ENCODE data around the gene ESF1.
"Not testable (repeated sequence)": the region's sequence is repeated elsewhere in the genome, so short reads cannot be mapped to it uniquely, and the experiment has no call there.

Gene ESF1

GRCh38 chr20:13786143-13786828, 1.6 kb upstream of the ESF1 start:
- DNase-seq, result peak; percentile 4

DNA sequence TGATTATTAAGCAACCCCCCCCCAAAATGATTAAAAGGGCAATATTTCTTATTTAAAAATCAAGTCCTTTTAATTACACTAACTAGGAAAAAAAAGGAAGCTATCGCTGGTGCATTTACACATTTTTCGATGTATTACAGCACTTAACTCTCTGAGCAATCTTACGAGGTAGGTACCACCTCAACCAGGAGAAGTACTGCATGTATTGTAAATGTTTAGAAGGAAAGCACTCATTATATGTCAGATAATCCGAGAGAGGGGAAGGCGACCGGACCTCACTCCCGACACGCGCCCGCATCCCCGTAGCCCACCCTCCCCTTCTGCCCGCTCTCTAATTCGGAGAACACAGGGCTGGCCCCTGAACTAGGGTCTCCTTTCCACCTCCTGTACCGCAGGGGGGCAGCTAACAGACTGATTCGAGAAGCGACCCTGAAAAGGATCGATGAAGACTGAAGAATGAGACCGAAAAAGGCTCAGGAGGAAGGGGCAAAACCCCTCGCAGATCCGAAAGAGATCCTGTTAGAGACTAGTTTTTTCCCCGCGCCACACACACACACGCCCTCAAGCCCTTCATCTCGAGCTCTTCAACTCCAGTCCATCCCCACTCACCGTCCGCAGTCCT, 337 bp downstream of the ESF1 start:
- DNase-seq, result no peak

- DNase-seq, result no peak
These were observed 1.2 kb downstream of the ESF1 start for GRCh38 chr20:13783528-13783927.

DNA sequence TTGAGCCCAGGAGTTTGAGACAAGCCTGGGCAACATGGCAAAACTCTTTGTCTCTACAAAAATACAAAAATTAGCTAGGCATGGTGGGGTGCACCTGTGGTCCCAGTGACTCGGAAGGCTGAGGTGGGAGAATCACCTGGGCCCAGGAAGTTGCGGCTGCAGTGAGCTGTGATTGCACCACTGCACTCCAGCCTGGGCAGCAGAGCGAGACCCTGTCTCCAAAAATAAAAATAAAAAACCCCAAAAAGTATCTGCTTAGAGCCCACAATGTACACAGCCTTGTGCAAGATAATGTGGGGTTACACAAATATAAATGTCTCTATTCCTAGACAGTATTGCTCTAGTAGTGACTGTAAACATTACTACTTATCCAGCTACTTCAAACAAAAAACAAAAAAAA, 5.9 kb downstream of the ESF1 start:
- DNase-seq, result no peak

DNA sequence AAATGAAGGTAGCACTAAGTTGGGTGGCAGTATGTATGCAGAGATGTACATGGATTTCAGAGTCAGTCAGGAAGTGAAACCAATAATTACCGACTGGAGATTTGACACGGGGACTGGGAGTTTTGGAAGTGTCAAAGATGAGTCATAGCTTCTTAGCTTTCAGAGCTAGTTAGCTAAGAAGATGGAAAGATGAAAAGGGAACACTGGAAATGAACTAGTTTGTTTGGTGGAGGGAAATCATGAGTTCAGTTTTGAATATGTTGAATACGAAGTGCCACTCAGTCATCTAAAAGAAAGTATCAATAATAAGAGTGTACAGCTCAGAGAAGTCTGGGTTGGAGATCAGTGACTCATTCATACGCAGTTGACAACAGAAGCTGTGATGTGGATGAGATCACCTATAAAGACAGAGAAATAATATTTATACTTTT, 7.5 kb downstream of the ESF1 start:
- peak; percentile 7 for DNase-seq

GRCh38 chr20:13775867-13776266, 8.9 kb downstream of the ESF1 start:
- DNase-seq, result no peak

- no peak for DNase-seq
These were observed 12.2 kb downstream of the ESF1 start for GRCh38 chr20:13772529-13772928.

GRCh38 chr20:13771853-13772453, 12.8 kb downstream of the ESF1 start:
- no peak for DNase-seq

DNA sequence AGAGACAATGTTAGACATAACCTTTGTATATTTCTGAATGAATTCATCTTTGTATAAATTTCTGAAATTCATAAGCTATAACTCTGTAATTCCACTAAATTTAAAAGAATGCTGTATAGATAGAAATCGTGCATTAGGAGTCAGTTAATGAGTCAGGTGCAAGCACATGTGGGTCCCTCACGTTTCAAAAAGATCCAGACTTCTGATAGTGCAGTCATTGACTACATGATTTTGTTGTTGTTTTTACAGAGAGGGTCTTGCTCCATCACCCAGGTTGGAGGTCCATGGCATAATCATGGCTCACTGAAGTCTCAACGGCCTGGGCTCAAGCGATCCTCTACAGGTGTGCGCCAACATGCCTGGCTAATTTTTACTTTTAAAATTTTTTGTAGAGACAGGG, 14.6 kb downstream of the ESF1 start:
- no peak for DNase-seq

GRCh38 chr20:13765868-13766416, 18.8 kb downstream of the ESF1 start:
- no peak for DNase-seq

GRCh38 chr20:13765299-13765698, 19.4 kb downstream of the ESF1 start:
- no peak for DNase-seq

DNA sequence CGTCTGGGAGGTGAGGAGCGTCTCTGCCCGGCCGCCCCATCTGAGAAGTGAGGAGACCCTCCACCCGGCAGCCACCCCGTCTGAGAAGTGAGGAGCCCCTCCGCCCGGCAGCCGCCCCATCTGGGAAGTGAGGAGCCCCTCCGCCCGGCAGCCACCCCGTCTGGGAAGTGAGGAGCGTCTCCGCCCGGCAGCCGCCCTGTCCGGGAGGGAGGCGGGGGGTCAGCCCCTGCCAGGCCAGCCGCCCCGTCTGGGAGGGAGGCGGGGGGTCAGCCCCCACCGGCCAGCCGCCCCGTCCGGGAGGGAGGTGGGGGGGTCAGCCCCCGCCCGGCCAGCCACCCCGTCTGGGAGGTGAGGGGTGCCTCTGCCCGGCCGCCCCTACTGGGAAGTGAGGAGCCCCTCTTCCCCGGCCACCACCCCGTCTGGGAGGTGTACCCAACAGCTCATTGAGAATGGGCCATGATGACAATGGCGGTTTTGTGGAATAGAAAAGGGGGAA, 24.2 kb downstream of the ESF1 start:
- DNase-seq, result not testable (repeated sequence)

DNA sequence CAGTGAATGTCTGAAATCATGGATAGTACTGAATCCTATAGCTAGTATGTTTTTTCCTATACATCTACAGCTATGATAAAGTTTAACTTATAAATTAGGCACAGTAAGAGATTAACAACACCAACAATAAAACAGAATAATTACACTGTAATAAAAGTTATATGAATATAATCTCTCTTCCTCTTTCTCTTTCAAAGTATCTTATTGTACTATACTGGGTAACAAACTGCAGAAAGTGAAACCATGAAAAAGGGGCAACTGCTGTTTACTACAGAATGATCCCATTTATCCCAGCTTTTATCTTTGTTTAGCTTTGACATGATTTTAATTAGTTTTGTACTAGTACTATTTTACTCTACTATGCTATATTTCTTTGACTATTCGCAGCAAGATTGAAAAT, 25.8 kb downstream of the ESF1 start:
- DNase-seq, result no peak

DNA sequence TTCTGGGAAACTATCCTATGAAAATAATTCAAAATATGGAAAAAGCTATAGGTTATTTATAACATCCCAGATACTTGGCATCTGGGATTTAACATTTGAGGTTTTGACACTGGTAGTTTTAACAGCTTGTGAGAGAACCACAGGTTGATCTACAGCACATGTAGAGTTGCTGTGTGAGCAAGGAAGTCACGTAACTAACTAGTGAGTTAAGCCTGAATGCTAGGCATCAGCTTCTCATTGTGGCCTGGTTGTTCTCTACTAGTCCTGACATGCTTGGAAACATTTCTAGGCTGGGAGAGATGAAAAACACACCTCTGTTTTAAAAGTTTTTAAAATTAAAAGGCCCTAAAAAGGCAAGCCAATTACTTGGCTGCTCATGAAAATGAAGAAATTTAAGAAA, 28.2 kb downstream of the ESF1 start:
- DNase-seq, result no peak

- no peak for DNase-seq
These were observed 28.9 kb downstream of the ESF1 start for GRCh38 chr20:13755809-13756208.

DNA sequence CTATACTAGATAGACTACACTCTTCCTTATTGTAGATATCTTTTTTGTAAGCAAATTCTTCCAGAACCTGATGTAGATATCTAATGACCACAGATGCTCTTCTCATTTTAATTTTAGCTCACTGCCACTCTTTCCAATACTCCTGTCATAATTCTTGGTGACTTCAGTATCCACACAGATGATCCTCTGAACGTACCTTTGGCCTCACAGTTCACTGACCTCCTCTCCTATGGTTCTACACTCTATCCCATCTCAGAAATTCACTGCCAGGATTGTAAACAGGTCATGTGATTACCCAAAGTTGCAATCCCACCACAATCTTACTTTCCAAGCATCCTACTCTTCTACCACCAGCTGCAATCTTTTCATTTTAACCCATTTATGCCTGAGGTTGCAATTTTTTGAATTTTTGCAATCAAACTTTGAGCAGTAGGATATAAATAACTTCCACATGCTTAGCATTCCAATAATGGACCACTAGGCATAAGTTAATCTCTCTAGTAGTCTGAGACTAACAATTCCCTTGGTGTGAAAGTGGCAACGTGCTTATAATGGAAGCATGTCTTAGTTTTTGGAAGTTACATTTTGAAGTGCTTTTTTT, 31.2 kb downstream of the ESF1 start:
- no peak for DNase-seq

GRCh38 chr20:13749811-13750210, 34.9 kb downstream of the ESF1 start:
- no peak for DNase-seq

GRCh38 chr20:13745784-13746183, 38.9 kb downstream of the ESF1 start:
- DNase-seq, result no peak

DNA sequence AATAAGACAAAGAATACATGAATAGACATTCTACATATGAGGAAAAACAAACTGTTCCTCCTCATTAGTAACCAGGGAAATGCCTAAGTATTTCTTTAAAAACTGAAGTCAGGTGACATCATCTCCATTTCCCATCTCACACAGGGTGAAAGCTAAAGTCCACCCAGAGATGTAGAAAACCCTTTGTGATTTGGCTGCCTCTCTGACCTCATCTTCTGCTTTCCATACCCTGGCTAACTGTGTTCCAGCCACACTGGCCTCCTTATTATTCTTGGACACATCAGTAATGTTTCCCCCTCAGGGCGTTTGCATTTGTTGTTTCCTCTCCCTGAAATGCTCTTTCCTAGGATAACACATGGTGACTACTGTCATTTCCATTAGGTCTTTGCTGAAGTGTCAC, 40.4 kb downstream of the ESF1 start:
- no peak for DNase-seq

DNA sequence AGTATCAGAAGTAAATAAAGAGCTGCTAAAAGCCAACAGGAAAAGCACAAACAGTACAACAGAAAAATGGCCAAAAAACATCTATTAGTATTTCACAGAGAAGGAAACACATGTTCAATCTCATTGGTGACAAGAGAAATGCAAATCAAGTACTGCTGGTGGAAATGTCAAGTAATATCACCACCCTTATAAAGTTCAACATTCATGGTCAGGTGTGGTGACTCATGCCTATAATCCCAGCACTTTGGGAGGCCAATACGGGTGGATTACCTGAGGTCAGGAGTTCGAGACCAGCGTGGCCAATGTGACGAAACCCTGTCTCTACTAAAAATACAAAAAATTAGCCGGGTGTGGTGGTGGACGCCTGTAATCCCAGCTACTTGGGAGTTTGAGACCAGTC, 42.8 kb downstream of the ESF1 start:
- peak; percentile 5 for DNase-seq

GRCh38 chr20:13739731-13740649, 44.7 kb downstream of the ESF1 start:
- DNase-seq, result no peak

- DNase-seq, result not testable (repeated sequence)
These were observed 46.5 kb downstream of the ESF1 start for GRCh38 chr20:13738187-13738586.
